Neural progenitor cell (in vitro differentiated cells): ENCODE results near the gene ANKK1. TPM values are rescaled to one million over a fixed set of nuclear protein-coding genes. Genes with fewer than 3 reads are reported as not detected.
A peak's percentile ranks its signal among the peaks of the same experiment; 100 is the strongest.

Experiments used
- DNase-seq: peaks from one replicate; pipeline ENCODE4 v3.0.0-alpha.2; 2016; ENCODE audit warnings: low spot score
- H2AFZ ChIP-seq: fragments of 200-600 bp; sonication (generic); replicated peaks from 2 replicates; pipeline ENCODE4 v1.6.1; 2016; ENCODE audit warnings: antibody characterized with exemption
- H3F3A ChIP-seq: fragments of 200-600 bp; sonication (generic); 2 replicates; pipeline ENCODE4 v1.6.1; 2016; ENCODE audit warnings: antibody characterized with exemption, low read depth
- H3K27ac ChIP-seq: fragments of 200-600 bp; sonication (generic); 2 replicates; pipeline ENCODE4 v1.5.1; 2016; ENCODE audit warnings: mild to moderate bottlenecking
- H3K27me3 ChIP-seq: fragments of 200-600 bp; sonication (generic); 2 replicates; pipeline ENCODE4 v1.6.1; 2016; ENCODE audit warnings: mild to moderate bottlenecking, moderate library complexity
- H3K36me3 ChIP-seq: fragments of 200-600 bp; sonication (generic); 2 replicates; pipeline ENCODE4 v1.5.1; 2016
- H3K4me1 ChIP-seq: fragments of 200-600 bp; sonication (generic); 2 replicates; pipeline ENCODE4 v1.6.1; 2016; ENCODE audit warnings: mixed run types
- H3K4me2 ChIP-seq: fragments of 200-600 bp; sonication (generic); 2 replicates; pipeline ENCODE4 v1.6.1; 2016
- H3K4me3 ChIP-seq: fragments of 200-600 bp; sonication (generic); 2 replicates; pipeline ENCODE4 v1.5.1; 2016
- H3K79me2 ChIP-seq: fragments of 200-600 bp; sonication (generic); 2 replicates; pipeline ENCODE4 v1.6.1; 2016; ENCODE audit warnings: low read depth
- H3K9ac ChIP-seq: fragments of 200-600 bp; sonication (generic); 2 replicates; pipeline ENCODE4 v1.6.1; 2016
- H3K9me3 ChIP-seq: fragments of 200-600 bp; sonication (generic); 2 replicates; pipeline ENCODE4 v1.5.1; 2016; ENCODE audit warnings: low read depth
- H4K20me1 ChIP-seq: fragments of 200-600 bp; sonication (generic); 2 replicates; pipeline ENCODE4 v1.6.1; 2016; ENCODE audit warnings: low read depth
- H3K27ac Mint-ChIP-seq: 3 replicates; pipeline ENCODE4 v1.8.0; 2021; ENCODE audit warnings: mixed read lengths
- H3K27me3 Mint-ChIP-seq: 2 replicates; pipeline ENCODE4 v1.8.0; 2022; ENCODE audit warnings: low read depth, mild to moderate bottlenecking, inconsistent platforms, moderate library complexity, mixed read lengths; ENCODE audit not compliant: insufficient read depth
- H3K36me3 Mint-ChIP-seq: 3 replicates; pipeline ENCODE4 v1.8.0; 2021; ENCODE audit warnings: mixed read lengths
- H3K4me1 Mint-ChIP-seq: 3 replicates; pipeline ENCODE4 v1.8.0; 2021; ENCODE audit warnings: mixed read lengths
- H3K4me3 Mint-ChIP-seq: 3 replicates; pipeline ENCODE4 v1.8.0; 2021; ENCODE audit warnings: mild to moderate bottlenecking, moderate library complexity, mixed read lengths
- H3K9me3 Mint-ChIP-seq: 3 replicates; pipeline ENCODE4 v1.8.0; 2020; ENCODE audit warnings: mixed read lengths
- CTCF ChIP-seq: fragments of 200-600 bp; sonication (generic); IDR thresholded peaks from 2 replicates; pipeline ENCODE4 v1.5.1; 2017; ENCODE audit warnings: antibody characterized with exemption, mild to moderate bottlenecking
- EZH2 ChIP-seq: fragments of 200-600 bp; sonication (generic); IDR thresholded peaks from 2 replicates; pipeline ENCODE4 v1.6.1; 2017; ENCODE audit warnings: antibody characterized with exemption, mild to moderate bottlenecking, moderate library complexity
- EZH2phosphoT487 ChIP-seq: fragments of 200-600 bp; sonication (generic); IDR thresholded peaks from 2 replicates; pipeline ENCODE4 v1.6.1; 2017; ENCODE audit warnings: antibody characterized with exemption
- total RNA-seq: library from RNA; depleted of rRNA; stranded (reverse); fragments of >200 nt; gene quantifications from 2 replicates; pipeline ENCODE4 v1.2.3, GENCODE V29; 2015; ENCODE audit warnings: low replicate concordance

Gene ANKK1
- total RNA-seq, 1 donor from 2014 or later, result not detected

- H3K27ac ChIP-seq, result no peak overlapping the region
- no peaks in the 10 kb centered on the region for H4K20me1 ChIP-seq
- TF ChIP-seq EZH2, result no peak
- TF ChIP-seq CTCF, result no peak
- no peak for TF ChIP-seq EZH2phosphoT487
- H3K27me3 ChIP-seq, result no peaks in the 10 kb centered on the region
- H3K27me3 Mint-ChIP-seq, result peaks cover 14% of the 10 kb centered on the region
- H3K9me3 ChIP-seq, result no peaks in the 10 kb centered on the region
- no peak overlapping the region for H3K4me3 Mint-ChIP-seq
- no peak overlapping the region for H3K4me2 ChIP-seq
- no peaks in the 10 kb centered on the region for H3K9me3 Mint-ChIP-seq
- no peaks in the 10 kb centered on the region for H3K36me3 Mint-ChIP-seq
- H3K79me2 ChIP-seq, result no peaks in the 10 kb centered on the region
- DNase-seq, result no peak
- no peaks in the 10 kb centered on the region for H3K36me3 ChIP-seq
- peak overlapping the region; percentile 53 for H3K27ac Mint-ChIP-seq
- no peak overlapping the region for H3K4me3 ChIP-seq
- no peak overlapping the region for H3K9ac ChIP-seq
- no peaks in the 10 kb centered on the region for H3K4me1 ChIP-seq
- H3K4me1 Mint-ChIP-seq, result no peaks in the 10 kb centered on the region
- H2AFZ ChIP-seq, result no peak overlapping the region
- no peaks in the 10 kb centered on the region for H3F3A ChIP-seq
Measured at GRCh38 chr11:113408887-113409286, 21.3 kb downstream of the ANKK1 start.

- no peak overlapping the region for H3K9ac ChIP-seq
- H3K4me1 ChIP-seq, result no peaks in the 10 kb centered on the region
- H4K20me1 ChIP-seq, result no peaks in the 10 kb centered on the region
- no peaks in the 10 kb centered on the region for H3K9me3 ChIP-seq
- no peak for DNase-seq
- H3K27ac ChIP-seq, result no peak overlapping the region
- TF ChIP-seq CTCF (no peak), EZH2phosphoT487 (no peak)
- Mint-ChIP-seq H3K9me3 (no peaks in the 10 kb centered on the region), H3K4me3 (no peak overlapping the region), H3K27me3 (peaks cover 11% of the 10 kb centered on the region), H3K27ac (no peak overlapping the region), H3K36me3 (no peaks in the 10 kb centered on the region), H3K4me1 (no peaks in the 10 kb centered on the region)
- H2AFZ ChIP-seq, result no peak overlapping the region
- H3K36me3 ChIP-seq, result no peaks in the 10 kb centered on the region
- H3F3A ChIP-seq, result no peaks in the 10 kb centered on the region
- no peaks in the 10 kb centered on the region for H3K79me2 ChIP-seq
- H3K27me3 ChIP-seq, result no peaks in the 10 kb centered on the region
- H3K4me3 ChIP-seq, result no peak overlapping the region
- H3K4me2 ChIP-seq, result no peak overlapping the region
Measured at GRCh38 chr11:113409526-113409925, 21.9 kb downstream of the ANKK1 start.

DNA sequence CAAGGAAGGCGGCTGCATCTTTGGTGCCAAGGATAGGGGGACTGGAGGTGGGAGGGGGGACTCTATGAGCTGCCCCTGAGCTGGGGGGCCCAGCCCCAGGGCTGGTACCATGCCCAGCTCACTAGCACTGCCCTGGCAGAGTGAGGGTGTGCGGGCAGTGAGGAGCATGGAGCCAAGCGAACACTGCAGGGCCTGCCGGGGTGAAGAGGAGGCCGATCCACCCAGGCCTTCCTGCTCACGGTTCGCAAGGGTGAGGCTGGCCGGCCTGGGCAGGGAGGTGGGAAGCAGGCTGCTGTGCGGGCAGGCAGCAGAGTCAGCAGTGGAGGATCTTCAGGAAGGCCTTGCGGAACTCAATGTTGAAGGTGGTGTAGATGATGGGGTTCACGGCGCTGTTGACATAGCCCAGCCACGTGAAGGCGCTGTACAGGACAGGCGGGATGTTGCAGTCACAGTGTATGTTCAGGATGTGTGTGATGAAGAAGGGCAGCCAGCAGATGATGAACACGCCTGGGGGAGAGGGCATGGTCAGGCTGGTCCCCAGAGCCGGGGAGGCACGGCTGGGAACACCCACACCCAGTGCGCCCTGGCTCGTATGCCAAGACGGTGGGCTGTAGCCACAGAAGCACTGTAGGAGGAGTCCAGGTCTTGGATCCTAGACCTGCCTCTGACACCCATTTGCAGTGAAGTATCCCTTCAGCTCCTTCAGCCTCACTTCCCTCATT is 23.0 kb downstream of the ANKK1 start:
- DNase-seq, result no peak
- H3K9me3 ChIP-seq, result no peaks in the 10 kb centered on the region
- no peak overlapping the region for H3K27ac ChIP-seq
- no peaks in the 10 kb centered on the region for H3K79me2 ChIP-seq
- Mint-ChIP-seq H3K4me1 (no peaks in the 10 kb centered on the region), H3K36me3 (no peaks in the 10 kb centered on the region), H3K4me3 (no peak overlapping the region), H3K27ac (no peak overlapping the region), H3K9me3 (no peaks in the 10 kb centered on the region), H3K27me3 (peaks cover 7% of the 10 kb centered on the region)
- no peak overlapping the region for H3K9ac ChIP-seq
- H4K20me1 ChIP-seq, result no peaks in the 10 kb centered on the region
- H2AFZ ChIP-seq, result no peak overlapping the region
- no peaks in the 10 kb centered on the region for H3K4me1 ChIP-seq
- H3K27me3 ChIP-seq, result no peaks in the 10 kb centered on the region
- no peaks in the 10 kb centered on the region for H3K36me3 ChIP-seq
- no peak overlapping the region for H3K4me2 ChIP-seq
- TF ChIP-seq EZH2phosphoT487 (no peak), EZH2 (no peak), CTCF (no peak)
- no peaks in the 10 kb centered on the region for H3F3A ChIP-seq
- H3K4me3 ChIP-seq, result no peak overlapping the region
